Measurements from ENCODE around the gene LLGL2. TPM values are rescaled to one million over a fixed set of nuclear protein-coding genes. Genes with fewer than 3 reads are reported as not detected.

LLGL2 gene
- total and polyA plus RNA-seq, 9 donors, result 0.20 to 45.4 (median 15.1) TPM

GRCh38 chr17:75498726-75499213, 26.7 kb upstream of the LLGL2 start:
- Histone ChIP-seq H3K9me3 (no peaks in the 10 kb centered on the region), H3K4me3 (no peak overlapping the region), H3K27me3 (no peaks in the 10 kb centered on the region), H3K27ac (peak overlapping the region in 1 of 2 donors; percentile 66), H3K36me3 (no peaks in the 10 kb centered on the region), H3K4me1 (ENCODE audit: insufficient read depth) (peaks cover 3% of the 10 kb centered on the region)
- 38 to 43% (median 38%) methylated on average over 15 to 16 of the region's 16 CpGs for WGBS, 3 donors
- intact Hi-C loops (cut with DNase I), result loop anchor here in 1 of 4 donors (10.0 kb wide), 1 partner anchor 74 kb away; no protein-coding TSS in a partner anchor
- TF ChIP-seq CTCF (IDR thresholded peaks at IDR 0.05) (no peak), POLR2A (IDR thresholded peaks at IDR 0.05) (no peak), EP300 (IDR thresholded peaks at IDR 0.05) (no peak)
- peak in 3 of 5 donors; percentile 52 to 56 (median 54) for DNase-seq

- H3K4me3 ChIP-seq, result no peak overlapping the region
- intact Hi-C loops (cut with DNase I), result loop anchor here in 1 of 4 donors (10.0 kb wide), 1 partner anchor 75 kb away; no protein-coding TSS in a partner anchor
- peak; percentile 71 to 83 (median 78) for DNase-seq
- no peaks in the 10 kb centered on the region for H3K27me3 ChIP-seq
- TF ChIP-seq CTCF (IDR thresholded peaks at IDR 0.05) (no peak), POLR2A (IDR thresholded peaks at IDR 0.05) (no peak), EP300 (IDR thresholded peaks at IDR 0.05) (no peak)
- H3K36me3 ChIP-seq, result no peaks in the 10 kb centered on the region
- WGBS, 3 donors, result 8 to 18% (median 8%) methylated on average over 13 to 16 of the region's 16 CpGs
- H3K9me3 ChIP-seq, result no peaks in the 10 kb centered on the region
- H3K4me1 ChIP-seq (ENCODE audit: insufficient read depth), result peaks cover 3% of the 10 kb centered on the region
- peak overlapping the region; percentile 7 to 66 for H3K27ac ChIP-seq
Measured at GRCh38 chr17:75499313-75500022, 26.0 kb upstream of the LLGL2 start.

- Histone ChIP-seq H3K27ac (peak overlapping the region; percentile 7 to 66), H3K4me3 (no peak overlapping the region), H3K9me3 (no peaks in the 10 kb centered on the region), H3K27me3 (no peaks in the 10 kb centered on the region), H3K36me3 (no peaks in the 10 kb centered on the region), H3K4me1 (ENCODE audit: insufficient read depth) (peaks cover 3% of the 10 kb centered on the region)
- WGBS, 3 donors, result 73 to 84% (median 81%) methylated on average over 16 to 17 of the region's 17 CpGs
- DNase-seq, result no peak
- TF ChIP-seq POLR2A (IDR thresholded peaks at IDR 0.05), result no peak
- intact Hi-C loops (cut with DNase I), result no loop called here
Measured at GRCh38 chr17:75500419-75501216, 24.9 kb upstream of the LLGL2 start.

GRCh38 chr17:75501378-75502071, 24.0 kb upstream of the LLGL2 start:
- no peak for DNase-seq
- no peak for TF ChIP-seq EP300 (IDR thresholded peaks at IDR 0.05)
- TF ChIP-seq CTCF (IDR thresholded peaks at IDR 0.05), result no peak
- no peak for TF ChIP-seq POLR2A (IDR thresholded peaks at IDR 0.05)
- Histone ChIP-seq H3K27me3 (no peaks in the 10 kb centered on the region), H3K27ac (no peak overlapping the region), H3K36me3 (no peaks in the 10 kb centered on the region), H3K4me3 (no peak overlapping the region), H3K4me1 (ENCODE audit: insufficient read depth) (peaks cover 3% of the 10 kb centered on the region), H3K9me3 (no peaks in the 10 kb centered on the region)
- 52 to 74% (median 72%) methylated on average over 21 of the region's 21 CpGs for WGBS, 3 donors
- intact Hi-C loops (cut with DNase I), result no loop called here
